CD14-positive monocyte (primary cell): ENCODE data around the gene STK32C. TPM values are rescaled to one million over a fixed set of nuclear protein-coding genes. Genes with fewer than 3 reads are reported as not detected.
A peak's percentile ranks its signal among the peaks of the same experiment; 100 is the strongest.

Experiments used
- DNase-seq, 3 donors: peaks; one replicate each; pipeline ENCODE4 v3.0.0-alpha.2; 2011 to 2022
- H2AFZ ChIP-seq: 2 replicates; pipeline ENCODE4 v1.6.0; 2012; ENCODE audit warnings: mild to moderate bottlenecking, low read depth, low read length, inconsistent platforms; ENCODE audit not compliant: insufficient read depth, poor library complexity, severe bottlenecking
- H3K27ac ChIP-seq, 2 donors: 1 replicate in 1 of 2; 2 replicates in 1 of 2; pipeline ENCODE4 v1.5.1; 2012 to 2013; ENCODE audit warnings: low read length in 2 of 2, control low read depth in 1 of 2, inconsistent platforms in 1 of 2, low read depth in 1 of 2, mild to moderate bottlenecking in 1 of 2
- H3K27me3 ChIP-seq, 2 donors: one replicate each; pipeline versions ENCODE4 v1.6.0 to v1.6.1; 2011 to 2013; ENCODE audit warnings: low read length in 2 of 2; ENCODE audit not compliant: control insufficient read depth in 2 of 2, insufficient read depth in 2 of 2
- H3K36me3 ChIP-seq, 2 donors: replicated peaks in 1 of 2; 1 replicate in 1 of 2; 2 replicates in 1 of 2; pipeline versions ENCODE4 v1.5.1 to v1.6.1; 2012 to 2013; ENCODE audit warnings: low read length in 2 of 2, control low read depth in 1 of 2, inconsistent platforms in 1 of 2, mild to moderate bottlenecking in 1 of 2; ENCODE audit not compliant: insufficient read depth in 2 of 2, control insufficient read depth in 1 of 2
- H3K4me1 ChIP-seq, 2 donors: 1 replicate in 1 of 2; 2 replicates in 1 of 2; pipeline versions ENCODE4 v1.5.1 to v1.6.1; 2012 to 2013; ENCODE audit warnings: low read length in 2 of 2, control low read depth in 1 of 2, inconsistent platforms in 1 of 2, mild to moderate bottlenecking in 1 of 2, moderate library complexity in 1 of 2; ENCODE audit not compliant: insufficient read depth in 2 of 2, control insufficient read depth in 1 of 2
- H3K4me2 ChIP-seq: replicated peaks from 2 replicates; pipeline ENCODE3; 2012; ENCODE audit warnings: low read length, moderate library complexity, mild to moderate bottlenecking; ENCODE audit not compliant: poor library complexity, severe bottlenecking; ENCODE audit errors: extremely low read depth
- H3K4me3 ChIP-seq, 3 experiments: fragments of 200-600 bp in 1 of 3; sonication (generic) in 1 of 3; replicated peaks in 1 of 3; 1 replicate in 2 of 3; 2 replicates in 1 of 3; pipeline ENCODE4 v1.5.1; 2011 to 2013; ENCODE audit warnings: low read length in 3 of 3, mild to moderate bottlenecking in 3 of 3, control low read depth in 2 of 3, low read depth in 2 of 3, inconsistent platforms in 1 of 3, moderate library complexity in 1 of 3
- H3K79me2 ChIP-seq: 2 replicates; pipeline ENCODE4 v1.6.0; 2012; ENCODE audit warnings: mild to moderate bottlenecking, control low read depth, inconsistent platforms, low read length, moderate library complexity; ENCODE audit not compliant: insufficient read depth
- H3K9ac ChIP-seq: 2 replicates; pipeline ENCODE4 v1.6.0; 2017; ENCODE audit warnings: low read length, mild to moderate bottlenecking; ENCODE audit not compliant: insufficient read depth, poor library complexity, severe bottlenecking
- H3K9me3 ChIP-seq, 2 donors: replicated peaks in 1 of 2; 1 replicate in 1 of 2; 2 replicates in 1 of 2; pipeline versions ENCODE4 v1.5.1 to v1.6.1; 2012 to 2013; ENCODE audit warnings: low read length in 2 of 2, control low read depth in 1 of 2; ENCODE audit not compliant: control insufficient read depth in 1 of 2, insufficient read depth in 1 of 2
- H4K20me1 ChIP-seq: 2 replicates; pipeline ENCODE4 v1.6.0; 2012; ENCODE audit warnings: mild to moderate bottlenecking, low read length, control low read depth, moderate library complexity; ENCODE audit not compliant: insufficient read depth
- H3K27ac Mint-ChIP-seq, 7 donors: one replicate each; pipeline ENCODE4 v1.8.0; 2020; ENCODE audit warnings: mild to moderate bottlenecking in 7 of 7, mixed read lengths in 7 of 7, moderate library complexity in 6 of 7, inconsistent platforms in 2 of 7
- H3K27me3 Mint-ChIP-seq, 3 donors: one replicate each; pipeline ENCODE4 v1.8.0; 2021 to 2022; ENCODE audit warnings: low read depth in 3 of 3, mild to moderate bottlenecking in 3 of 3, mixed read lengths in 3 of 3, moderate library complexity in 3 of 3, inconsistent platforms in 1 of 3
- H3K36me3 Mint-ChIP-seq, 2 donors: one replicate each; pipeline ENCODE4 v1.8.0; 2020; ENCODE audit warnings: mixed read lengths in 2 of 2, inconsistent platforms in 1 of 2, mild to moderate bottlenecking in 1 of 2
- H3K4me1 Mint-ChIP-seq: one replicate; pipeline ENCODE4 v1.8.0; 2020; ENCODE audit warnings: mild to moderate bottlenecking, mixed read lengths
- H3K4me3 Mint-ChIP-seq, 2 donors: one replicate each; pipeline ENCODE4 v1.8.0; 2020; ENCODE audit warnings: mild to moderate bottlenecking in 2 of 2, mixed read lengths in 2 of 2, moderate library complexity in 1 of 2
- H3K9me3 Mint-ChIP-seq, 7 donors: one replicate each; pipeline ENCODE4 v1.8.0; 2020 to 2022; ENCODE audit warnings: mixed read lengths in 7 of 7, mild to moderate bottlenecking in 6 of 7, moderate library complexity in 6 of 7, inconsistent platforms in 2 of 7
- CTCF ChIP-seq: fragments of 200-600 bp; IDR thresholded peaks from one replicate; pipeline ENCODE4 v1.8.0; 2022; ENCODE audit warnings: antibody characterized with exemption, mild to moderate bottlenecking
- WGBS: methylation state at CpG from one replicate; pipeline ENCODE4 v1.1.5; 2013; ENCODE audit warnings: missing lambda C conversion rate; ENCODE audit not compliant: insufficient coverage; 5-methylcytosine and 5-hydroxymethylcytosine counted together
- intact Hi-C, 2 donors: fragments of 100-400 bp; cut with micrococcal nuclease; formaldehyde crosslinking; loops; one replicate each; pipeline versions ENCODE4 v1.15.0 to v1.15.1; 2023
- polyA plus RNA-seq, 3 donors: library from polyadenylated mRNA; depleted of rRNA in 1 of 3; unstranded in 2 of 3; stranded (reverse) in 1 of 3; fragments of 300-500 nt in 2 of 3; fragments of >200 nt in 1 of 3; fragmentation: Illumina TruSeq in 2 of 3; gene quantifications; 1 replicate in 2 of 3; 2 replicates in 1 of 3; pipeline ENCODE4 v1.2.3, GENCODE V29; 2012 to 2021

The STK32C gene
- polyA plus RNA-seq, 3 donors, result 13.6 to 22.8 (median 18.4) TPM

- intact Hi-C loops, result no loop called here
- H3K79me2 ChIP-seq, result no peaks in the 10 kb centered on the region
- no peaks in the 10 kb centered on the region for H3K36me3 ChIP-seq
- Mint-ChIP-seq H3K9me3 (no peaks in the 10 kb centered on the region), H3K4me1 (no peaks in the 10 kb centered on the region), H3K4me3 (no peak overlapping the region), H3K36me3 (peaks cover 3 to 14% of the 10 kb centered on the region in 2 donors), H3K27me3 (peaks cover 0 to 4% (median 1%) of the 10 kb centered on the region in 3 donors), H3K27ac (peak overlapping the region in 1 of 7 donors; percentile 46)
- no peak for DNase-seq
- H3K27me3 ChIP-seq, result no peaks in the 10 kb centered on the region
- no peaks in the 10 kb centered on the region for H3K9me3 ChIP-seq
- H3K4me2 ChIP-seq, result no peak overlapping the region
- no peak overlapping the region for H3K9ac ChIP-seq
- H2AFZ ChIP-seq, result no peak overlapping the region
- TF ChIP-seq CTCF, result no peak
- H4K20me1 ChIP-seq, result no peaks in the 10 kb centered on the region
- no peak overlapping the region for H3K4me3 ChIP-seq
- no peak overlapping the region for H3K27ac ChIP-seq
- H3K4me1 ChIP-seq, result no peaks in the 10 kb centered on the region
- 87% methylated on average over 20 of the region's 20 CpGs for WGBS
These were observed 103.5 kb downstream of the STK32C start for GRCh38 chr10:132204078-132204780.

- H3K4me2 ChIP-seq, result no peak overlapping the region
- no peaks in the 10 kb centered on the region for H3K79me2 ChIP-seq
- H3K27ac ChIP-seq, result no peak overlapping the region
- H3K36me3 Mint-ChIP-seq, result peaks cover 0 to 7% of the 10 kb centered on the region in 2 donors
- H3K27me3 ChIP-seq, result no peaks in the 10 kb centered on the region
- intact Hi-C loops, result no loop called here
- no peak overlapping the region for H3K27ac Mint-ChIP-seq
- no peaks in the 10 kb centered on the region for H3K36me3 ChIP-seq
- no peaks in the 10 kb centered on the region for H3K9me3 ChIP-seq
- no peaks in the 10 kb centered on the region for H3K4me1 Mint-ChIP-seq
- H3K9me3 Mint-ChIP-seq, result no peaks in the 10 kb centered on the region
- H3K9ac ChIP-seq, result no peak overlapping the region
- H4K20me1 ChIP-seq, result no peaks in the 10 kb centered on the region
- no peak overlapping the region for H3K4me3 Mint-ChIP-seq
- DNase-seq, result no peak
- no peak for TF ChIP-seq CTCF
- H2AFZ ChIP-seq, result no peak overlapping the region
- 91% methylated on average over 27 of the region's 34 CpGs for WGBS
- no peaks in the 10 kb centered on the region for H3K4me1 ChIP-seq
- no peak overlapping the region for H3K4me3 ChIP-seq
- H3K27me3 Mint-ChIP-seq, result peaks cover 0 to 4% (median 1%) of the 10 kb centered on the region in 3 donors
These were observed 104.3 kb downstream of the STK32C start for GRCh38 chr10:132203256-132204077.
